ENCODE measurements around the gene CACNA1I.

CACNA1I gene

DNA sequence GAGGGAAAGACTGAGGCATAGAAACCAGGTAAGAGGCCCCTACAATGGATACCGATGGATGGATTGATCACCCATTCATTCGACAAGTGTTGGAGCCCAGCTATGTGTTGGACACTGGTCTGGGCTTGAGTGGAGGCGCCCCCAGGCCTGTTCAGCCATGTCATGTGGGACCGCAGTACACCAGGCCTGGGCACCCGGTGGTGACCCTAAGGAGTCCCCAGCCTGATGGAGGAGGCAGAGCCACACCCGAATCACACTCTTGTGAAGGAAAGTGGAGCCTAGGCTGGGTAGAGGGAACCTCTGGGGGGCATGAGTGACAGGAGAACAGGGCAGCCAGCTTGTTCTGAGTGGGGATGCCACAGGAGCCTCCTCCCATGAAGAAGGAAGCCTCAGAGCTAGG, 10.2 kb downstream of the CACNA1I start (continued):
- TF ChIP-seq TSHZ1 (tag by site-specific recombination; IDR thresholded peaks at IDR 0.05; ENCODE audit: borderline replicate concordance) (no peak), ZNF221 (tag by site-specific recombination; IDR thresholded peaks at IDR 0.05; ENCODE audit: borderline replicate concordance) (no peak), ZNF843 (tag by site-specific recombination; IDR thresholded peaks at IDR 0.05) (no peak), ZNF510 (tag by site-specific recombination; IDR thresholded peaks at IDR 0.05; ENCODE audit: insufficient replicate concordance) (no peak), ZBTB7A (tag by site-specific recombination; IDR thresholded peaks at IDR 0.05; ENCODE audit: low read depth) (no peak), ZNF132 (tag by site-specific recombination; IDR thresholded peaks at IDR 0.05; ENCODE audit: borderline replicate concordance) (no peak)

DNA sequence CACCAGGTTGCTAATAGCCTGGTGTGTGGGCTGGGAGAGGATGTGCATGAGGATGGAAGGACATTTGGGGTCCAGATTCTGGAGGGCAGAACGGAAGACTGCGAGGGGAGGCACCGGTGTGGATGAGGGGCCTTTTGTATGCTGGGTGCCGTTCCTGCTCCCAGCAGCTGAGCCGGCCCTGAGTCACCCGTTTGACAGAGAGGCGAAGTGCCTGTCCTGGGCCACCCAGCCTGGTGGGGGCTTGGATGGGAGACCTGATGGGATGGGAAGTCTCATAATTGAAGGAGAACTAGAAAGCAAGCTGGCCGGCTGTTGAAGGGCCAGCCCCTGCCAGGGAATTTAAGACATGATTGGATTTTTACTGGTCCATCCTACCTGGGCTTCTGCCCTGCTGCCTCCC, 10.8 kb downstream of the CACNA1I start:
- Histone ChIP-seq H3K9me3 (ENCODE audit: control insufficient read depth, insufficient read depth, low read depth, low read length) (no peaks in the 10 kb centered on the region), H3K4me1 (ENCODE audit: control insufficient read depth, insufficient read depth, low read length) (no peaks in the 10 kb centered on the region), H3K27ac (ENCODE audit: extremely low read depth, low read depth, low read length) (no peak overlapping the region), H3K4me3 (ENCODE audit: low read depth, low read length) (no peak overlapping the region), H3K36me3 (ENCODE audit: control insufficient read depth in 2 of 2, insufficient read depth in 1 of 2, low read length in 2 of 2) (no peaks in the 10 kb centered on the region)
- ChIA-PET POLR2A (no interaction called here), CTCF (no interaction called here)
- TF ChIP-seq ZNF157 (tag by site-specific recombination; IDR thresholded peaks at IDR 0.05) (no peak), ZBTB44 (tag by site-specific recombination; IDR thresholded peaks at IDR 0.05) (no peak), ZBTB48 (tag by site-specific recombination; IDR thresholded peaks at IDR 0.05) (no peak), ZNF292 (tag by site-specific recombination; IDR thresholded peaks at IDR 0.05; ENCODE audit: borderline replicate concordance, low read depth) (no peak), ZNF629 (tag by site-specific recombination; IDR thresholded peaks at IDR 0.05) (no peak), ZNF391 (tag by site-specific recombination; IDR thresholded peaks at IDR 0.05; ENCODE audit: borderline replicate concordance, low read depth) (no peak), ZNF433 (tag by site-specific recombination; IDR thresholded peaks at IDR 0.05; ENCODE audit: low read depth) (no peak), ZNF350 (tag by site-specific recombination; IDR thresholded peaks at IDR 0.05) (no peak), OSR2 (tag by site-specific recombination; IDR thresholded peaks at IDR 0.05) (no peak), ZNF280C (tag by site-specific recombination; IDR thresholded peaks at IDR 0.05) (no peak), ZNF701 (tag by site-specific recombination; IDR thresholded peaks at IDR 0.05) (no peak), ZNF621 (tag by site-specific recombination; IDR thresholded peaks at IDR 0.05) (no peak), ZNF488 (tag by site-specific recombination; IDR thresholded peaks at IDR 0.05) (no peak)

Measured in HEK293 (cell line).